Mesendoderm (in vitro differentiated cells): ENCODE measurements around the gene RPS6KA2.
A peak's percentile ranks its signal among the peaks of the same experiment; 100 is the strongest.

ENCODE experiments used
- DNase-seq: peaks from one replicate; pipeline ENCODE4 v3.0.0; 2013
- H2AK5ac ChIP-seq: 2 replicates; pipeline ENCODE4 v1.6.1; 2013; ENCODE audit warnings: low read length, inconsistent platforms
- H2BK120ac ChIP-seq: 2 replicates; pipeline ENCODE4 v1.6.1; 2013; ENCODE audit warnings: low read depth, mild to moderate bottlenecking, low read length, moderate library complexity, mixed read lengths
- H2BK15ac ChIP-seq: replicated peaks from 2 replicates; pipeline ENCODE4 v1.6.1; 2013; ENCODE audit warnings: low read depth, mild to moderate bottlenecking, moderate library complexity
- H2BK5ac ChIP-seq: 2 replicates; pipeline ENCODE4 v1.6.1; 2013; ENCODE audit warnings: low read length, inconsistent platforms
- H3K18ac ChIP-seq: 2 replicates; pipeline ENCODE4 v1.6.1; 2013; ENCODE audit warnings: mild to moderate bottlenecking, low read length, mixed read lengths
- H3K23ac ChIP-seq: one replicate; pipeline ENCODE4 v1.6.1; 2013; ENCODE audit warnings: low read length
- H3K27ac ChIP-seq: 2 replicates; pipeline ENCODE4 v1.5.1; 2013; ENCODE audit warnings: low read depth, mild to moderate bottlenecking, inconsistent platforms, low read length, moderate library complexity
- H3K27me3 ChIP-seq: 2 replicates; pipeline ENCODE4 v1.6.1; 2013; ENCODE audit warnings: low read length, control low read depth, mild to moderate bottlenecking, inconsistent platforms; ENCODE audit not compliant: insufficient read depth, poor library complexity
- H3K36me3 ChIP-seq: 2 replicates; pipeline ENCODE4 v1.6.1; 2013; ENCODE audit warnings: low read length, inconsistent platforms; ENCODE audit not compliant: control insufficient read depth, insufficient read depth
- H3K4ac ChIP-seq: one replicate; pipeline ENCODE4 v1.6.1; 2013; ENCODE audit warnings: low read depth, mild to moderate bottlenecking, low read length, moderate library complexity
- H3K4me1 ChIP-seq: 2 replicates; pipeline ENCODE4 v1.6.1; 2013; ENCODE audit warnings: low read depth, low read length, inconsistent platforms; ENCODE audit not compliant: control insufficient read depth
- H3K4me2 ChIP-seq: 2 replicates; pipeline ENCODE4 v1.6.1; 2013; ENCODE audit warnings: low read length
- H3K4me3 ChIP-seq: 2 replicates; pipeline ENCODE4 v1.5.1; 2013; ENCODE audit warnings: mild to moderate bottlenecking, low read length
- H3K56ac ChIP-seq: one replicate; pipeline ENCODE4 v1.6.1; 2013; ENCODE audit warnings: low read length
- H3K79me1 ChIP-seq: 2 replicates; pipeline ENCODE4 v1.6.1; 2013; ENCODE audit warnings: low read length, inconsistent platforms
- H3K79me2 ChIP-seq: 2 replicates; pipeline ENCODE4 v1.6.1; 2013; ENCODE audit warnings: mild to moderate bottlenecking, low read length; ENCODE audit not compliant: control insufficient read depth, insufficient read depth
- H3K9ac ChIP-seq: 2 replicates; pipeline ENCODE4 v1.6.1; 2013; ENCODE audit warnings: low read length, inconsistent platforms
- H4K5ac ChIP-seq: one replicate; pipeline ENCODE4 v1.6.1; 2013; ENCODE audit warnings: low read length
- H4K8ac ChIP-seq: one replicate; pipeline ENCODE4 v1.6.1; 2013; ENCODE audit warnings: low read depth, mild to moderate bottlenecking, control low read depth, low read length, moderate library complexity
- WGBS: extraction: QIAGEN DNeasy Blood & Tissue Kit; methylation state at CpG from one replicate; pipeline ENCODE4 v1.1.7; 2013; ENCODE audit warnings: low lambda C conversion rate, missing lambda C conversion rate; ENCODE audit not compliant: insufficient coverage; ENCODE audit errors: extremely low coverage; 5-methylcytosine and 5-hydroxymethylcytosine counted together

RPS6KA2 gene

DNA sequence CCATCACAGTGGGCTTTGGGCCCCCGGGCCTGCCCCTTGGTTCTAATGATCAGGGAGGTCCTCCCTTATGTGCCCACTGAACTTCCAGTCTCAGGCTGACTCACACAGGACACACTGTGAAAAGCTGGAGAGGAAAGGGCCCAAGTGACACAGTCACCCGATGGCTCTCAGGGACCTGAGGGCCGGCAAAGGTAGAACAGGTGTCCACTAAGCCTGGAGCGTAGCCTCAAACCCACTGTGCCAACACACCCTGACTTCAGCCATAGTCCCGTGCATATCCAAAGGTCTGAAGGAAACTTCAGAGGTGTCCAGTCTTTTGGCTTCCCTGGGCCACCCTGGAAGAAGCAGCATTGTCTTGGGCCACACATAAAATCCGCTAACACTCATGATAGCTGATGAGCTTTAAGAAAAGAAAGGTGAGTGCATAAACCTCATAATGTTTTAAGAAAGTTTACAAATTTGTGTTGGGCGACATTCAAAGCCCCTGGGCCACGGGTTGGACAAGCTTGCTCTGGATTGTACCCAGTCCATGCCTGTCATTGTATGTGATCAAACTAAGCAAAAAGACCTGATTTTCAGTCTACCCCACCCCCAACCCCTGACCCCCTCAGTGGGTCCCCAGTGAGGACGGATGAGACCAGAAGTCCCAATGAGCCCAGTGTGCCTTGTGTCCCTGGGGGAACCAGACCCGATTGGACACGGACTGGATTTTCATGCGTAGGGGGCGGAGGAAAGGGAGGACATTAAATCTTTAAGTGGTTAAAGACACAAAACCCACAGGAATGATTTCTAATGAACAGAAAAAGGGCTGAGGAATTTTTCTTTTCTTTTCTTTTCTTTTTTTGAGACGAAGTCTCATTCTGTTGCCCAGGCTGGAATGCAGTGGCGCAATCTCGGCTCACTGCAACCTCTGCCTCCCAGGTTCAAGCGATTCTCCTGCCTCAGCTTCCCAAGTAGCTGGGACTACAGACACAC lies 46.7 kb downstream of the RPS6KA2 start:
- Histone ChIP-seq H3K9ac (no peak overlapping the region), H2BK15ac (no peak overlapping the region), H3K27ac (no peak overlapping the region), H3K4ac (no peak overlapping the region), H3K56ac (no peak overlapping the region), H3K36me3 (no peaks in the 10 kb centered on the region), H3K4me2 (no peak overlapping the region), H3K4me1 (no peaks in the 10 kb centered on the region), H3K27me3 (no peaks in the 10 kb centered on the region), H2BK120ac (no peak overlapping the region), H4K8ac (no peak overlapping the region), H4K5ac (no peak overlapping the region), H3K79me1 (no peaks in the 10 kb centered on the region), H3K79me2 (no peaks in the 10 kb centered on the region), H2AK5ac (no peak overlapping the region), H2BK5ac (no peak overlapping the region), H3K4me3 (no peak overlapping the region), H3K23ac (no peak overlapping the region), H3K18ac (peak overlapping the region; percentile 56)
- no peak for DNase-seq
- WGBS, result no CpG with 5 or more reads among the region's 17 CpGs

GRCh38 chr6:166579237-166579850 lies 47.7 kb downstream of the RPS6KA2 start:
- no peak overlapping the region for H3K9ac ChIP-seq
- H2BK15ac ChIP-seq, result no peak overlapping the region
- H3K36me3 ChIP-seq, result no peaks in the 10 kb centered on the region
- no peaks in the 10 kb centered on the region for H3K27me3 ChIP-seq
- DNase-seq, result no peak
- H3K79me2 ChIP-seq, result no peaks in the 10 kb centered on the region
- H2AK5ac ChIP-seq, result no peak overlapping the region
- no peak overlapping the region for H3K4me3 ChIP-seq
- no peak overlapping the region for H3K4me2 ChIP-seq
- H3K18ac ChIP-seq, result no peak overlapping the region
- no peak overlapping the region for H2BK120ac ChIP-seq
- H3K4me1 ChIP-seq, result no peaks in the 10 kb centered on the region
- H3K27ac ChIP-seq, result no peak overlapping the region
- H4K5ac ChIP-seq, result no peak overlapping the region
- H3K4ac ChIP-seq, result no peak overlapping the region
- H3K79me1 ChIP-seq, result no peaks in the 10 kb centered on the region
- no CpG with 5 or more reads among the region's 9 CpGs for WGBS
- H3K56ac ChIP-seq, result no peak overlapping the region
- no peak overlapping the region for H4K8ac ChIP-seq
- no peak overlapping the region for H2BK5ac ChIP-seq
- no peak overlapping the region for H3K23ac ChIP-seq

GRCh38 chr6:166578536-166579236 lies 48.4 kb downstream of the RPS6KA2 start:
- H2BK120ac ChIP-seq, result no peak overlapping the region
- H3K36me3 ChIP-seq, result no peaks in the 10 kb centered on the region
- no peak overlapping the region for H3K18ac ChIP-seq
- DNase-seq, result no peak
- H2AK5ac ChIP-seq, result no peak overlapping the region
- no peak overlapping the region for H2BK15ac ChIP-seq
- H4K8ac ChIP-seq, result no peak overlapping the region
- no peak overlapping the region for H3K23ac ChIP-seq
- WGBS, result no CpG with 5 or more reads among the region's 15 CpGs
- no peak overlapping the region for H3K9ac ChIP-seq
- H3K4me2 ChIP-seq, result no peak overlapping the region
- H3K79me1 ChIP-seq, result no peaks in the 10 kb centered on the region
- H3K27me3 ChIP-seq, result no peaks in the 10 kb centered on the region
- H3K4ac ChIP-seq, result no peak overlapping the region
- no peak overlapping the region for H3K56ac ChIP-seq
- H2BK5ac ChIP-seq, result no peak overlapping the region
- H3K27ac ChIP-seq, result no peak overlapping the region
- H3K79me2 ChIP-seq, result no peaks in the 10 kb centered on the region
- H4K5ac ChIP-seq, result no peak overlapping the region
- H3K4me3 ChIP-seq, result no peak overlapping the region
- no peaks in the 10 kb centered on the region for H3K4me1 ChIP-seq

- no CpG with 5 or more reads among the region's 11 CpGs for WGBS
- no peaks in the 10 kb centered on the region for H3K79me2 ChIP-seq
- H3K79me1 ChIP-seq, result no peaks in the 10 kb centered on the region
- DNase-seq, result no peak
- peaks cover 7% of the 10 kb centered on the region for H3K4me1 ChIP-seq
- no peaks in the 10 kb centered on the region for H3K36me3 ChIP-seq
- H3K18ac ChIP-seq, result no peak overlapping the region
- no peak overlapping the region for H4K5ac ChIP-seq
- no peaks in the 10 kb centered on the region for H3K27me3 ChIP-seq
- no peak overlapping the region for H2BK15ac ChIP-seq
- H3K27ac ChIP-seq, result no peak overlapping the region
- no peak overlapping the region for H2BK5ac ChIP-seq
- no peak overlapping the region for H3K23ac ChIP-seq
- no peak overlapping the region for H4K8ac ChIP-seq
- H2AK5ac ChIP-seq, result no peak overlapping the region
- H2BK120ac ChIP-seq, result no peak overlapping the region
- no peak overlapping the region for H3K9ac ChIP-seq
- H3K4ac ChIP-seq, result no peak overlapping the region
- no peak overlapping the region for H3K56ac ChIP-seq
- no peak overlapping the region for H3K4me2 ChIP-seq
- no peak overlapping the region for H3K4me3 ChIP-seq
Observed at GRCh38 chr6:166575205-166575604, 51.8 kb downstream of the RPS6KA2 start.

GRCh38 chr6:166573511-166574216 lies 53.4 kb downstream of the RPS6KA2 start:
- Histone ChIP-seq H3K56ac (no peak overlapping the region), H3K27me3 (no peaks in the 10 kb centered on the region), H3K23ac (no peak overlapping the region), H3K79me2 (no peaks in the 10 kb centered on the region), H3K9ac (no peak overlapping the region), H3K4ac (no peak overlapping the region), H2BK15ac (no peak overlapping the region), H2BK5ac (no peak overlapping the region), H3K4me2 (no peak overlapping the region), H2BK120ac (no peak overlapping the region), H4K8ac (no peak overlapping the region), H3K36me3 (no peaks in the 10 kb centered on the region), H4K5ac (no peak overlapping the region), H3K79me1 (no peaks in the 10 kb centered on the region), H3K18ac (no peak overlapping the region), H3K27ac (no peak overlapping the region), H3K4me3 (no peak overlapping the region), H2AK5ac (no peak overlapping the region), H3K4me1 (peaks cover 7% of the 10 kb centered on the region)
- DNase-seq, result peak; percentile 42
- WGBS, result no CpG with 5 or more reads among the region's 18 CpGs
